SH-SY5Y (cell line): Measurements from ENCODE around the gene CORO2B.

Source experiments
- GATA2 ChIP-seq: IDR thresholded peaks from 2 replicates; pipeline ENCODE4 v1.6.1; 2011; ENCODE audit warnings: mild to moderate bottlenecking, low read depth, low read length
- GATA3 ChIP-seq: IDR thresholded peaks from 2 replicates; pipeline ENCODE4 v1.6.1; 2011; ENCODE audit warnings: low read depth, mild to moderate bottlenecking, low read length, moderate library complexity

DNA sequence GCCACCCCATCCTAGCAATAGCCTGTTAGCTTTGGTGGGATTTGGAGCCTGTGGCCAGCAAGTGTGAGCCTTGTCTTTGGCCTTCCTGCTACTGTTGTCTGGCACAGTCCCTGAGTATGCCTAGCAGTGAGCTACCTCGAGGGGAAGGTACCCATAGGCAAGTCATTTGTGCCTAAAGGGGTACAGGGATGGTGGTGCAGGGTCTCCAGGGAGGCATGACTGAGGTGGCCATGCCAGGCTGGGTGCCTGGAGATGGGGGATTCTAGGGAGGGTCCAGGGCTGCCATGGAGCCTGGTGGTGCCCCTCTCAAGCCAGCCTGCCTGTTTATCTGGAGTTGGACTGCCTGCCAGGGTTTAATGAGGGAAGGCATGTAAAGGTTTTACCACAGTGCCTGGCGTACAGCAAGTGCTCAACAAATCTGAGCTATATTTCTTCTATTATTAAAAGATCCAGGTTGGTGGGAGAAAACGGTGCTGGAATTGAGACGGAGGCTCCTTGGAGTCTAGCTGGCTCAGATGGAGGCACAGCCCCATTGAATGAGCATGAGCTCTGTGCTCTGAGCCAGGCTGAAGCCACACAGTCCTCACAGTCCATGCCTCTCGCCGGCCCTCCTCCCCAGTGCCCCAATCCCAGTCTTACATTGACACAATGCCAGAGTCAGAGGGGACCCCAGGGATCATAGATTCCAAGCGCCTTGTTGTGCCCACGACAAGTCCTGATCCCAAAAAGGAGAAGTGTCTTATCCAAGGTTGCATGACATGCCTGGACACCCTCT is 76.2 kb downstream of the CORO2B start:
- TF ChIP-seq GATA3 (no peak), GATA2 (no peak)
